ENCODE measurements around the gene MILR1. TPM values are rescaled to one million over a fixed set of nuclear protein-coding genes. Genes with fewer than 3 reads are reported as not detected.

The MILR1 gene
- total RNA-seq, 2 experiments from 2014 or later = 0.82 TPM; not detected in 1

DNA sequence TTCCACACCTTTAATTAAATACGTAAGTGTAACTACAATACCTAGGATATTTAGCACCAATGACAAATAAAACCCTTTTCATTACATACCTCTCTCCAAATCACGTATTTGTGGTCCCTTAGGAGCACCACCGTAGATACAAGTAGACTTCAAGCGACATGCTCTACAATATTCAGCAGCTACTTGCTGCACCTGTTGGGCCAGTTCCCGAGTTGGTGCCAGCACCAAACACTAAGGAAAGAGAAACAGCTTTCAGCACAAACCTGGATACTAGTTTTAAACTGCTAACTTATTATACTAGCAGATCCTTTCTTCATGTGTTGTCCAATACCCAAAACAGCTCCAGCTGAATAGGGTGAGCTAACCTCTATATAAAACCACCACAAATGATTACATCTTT, 54.4 kb downstream of the MILR1 start:
- Mint-ChIP-seq H3K27me3 (peaks cover 2% of the 10 kb centered on the region), H3K4me1 (peaks cover 71% of the 10 kb centered on the region), H3K36me3 (peaks cover 72% of the 10 kb centered on the region), H3K27ac (no peak overlapping the region), H3K9me3 (ENCODE audit: low read depth) (no peaks in the 10 kb centered on the region), H3K4me3 (no peak overlapping the region)
- CTCF ChIA-PET = interaction anchor here (0.6 to 7.2 kb wide), 4 partner anchors 12 to 112 kb away, joined by 3 to 68 read pairs (median 4); no protein-coding TSS in a partner anchor
- DNase-seq (no peak), ATAC-seq (no peak)

- Mint-ChIP-seq H3K27me3 (peaks cover 2% of the 10 kb centered on the region), H3K27ac (peak overlapping the region; percentile 100), H3K4me1 (peaks cover 70% of the 10 kb centered on the region), H3K9me3 (ENCODE audit: low read depth) (no peaks in the 10 kb centered on the region), H3K36me3 (peaks cover 71% of the 10 kb centered on the region), H3K4me3 (peak overlapping the region; percentile 100)
- CTCF ChIA-PET = interaction anchor here (0.6 to 7.2 kb wide), 5 partner anchors 8 to 112 kb away, joined by 3 to 68 read pairs (median 11); partner anchors contain the start of gene POLG2
- ATAC-seq = no peak
- DNase-seq = no peak
Observed at GRCh38 chr17:64503821-64504768, 55.2 kb downstream of the MILR1 start.

DNA sequence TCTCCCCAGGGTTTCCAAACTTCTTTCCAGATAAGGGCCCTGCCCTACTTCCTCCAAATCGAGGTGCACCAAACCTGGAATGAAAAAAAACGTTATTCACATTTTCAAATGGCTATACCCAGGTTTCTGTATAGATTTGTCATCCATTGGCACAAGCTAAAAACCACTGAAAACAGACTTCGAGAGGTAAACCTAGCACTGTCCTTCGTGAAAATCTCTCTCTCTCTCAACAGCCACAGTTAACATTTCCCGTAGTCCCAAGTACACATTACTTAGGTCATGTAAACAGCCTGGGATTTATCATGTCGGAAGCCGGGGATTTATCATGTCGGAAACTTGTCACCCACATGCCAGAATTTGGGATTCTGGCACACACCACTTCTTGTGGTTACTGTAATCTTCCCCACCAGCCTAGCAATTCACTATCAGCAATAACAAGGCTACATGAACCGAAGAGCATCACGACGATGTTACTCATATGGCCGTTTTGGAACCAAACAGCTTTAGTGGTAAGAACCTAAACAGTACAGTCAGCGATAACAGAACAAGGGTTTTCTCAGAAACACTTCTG, 55.9 kb downstream of the MILR1 start:
- Mint-ChIP-seq H3K4me3 (peak overlapping the region; percentile 100), H3K9me3 (ENCODE audit: low read depth) (no peaks in the 10 kb centered on the region), H3K4me1 (peaks cover 67% of the 10 kb centered on the region), H3K27me3 (peaks cover 2% of the 10 kb centered on the region), H3K27ac (peak overlapping the region; percentile 100), H3K36me3 (peaks cover 68% of the 10 kb centered on the region)
- ATAC-seq = no peak
- CTCF ChIA-PET = interaction anchor here (1.0 to 7.2 kb wide), 8 partner anchors 8 to 481 kb away, joined by 3 to 68 read pairs (median 5); partner anchors contain the start of gene POLG2
- DNase-seq = no peak

- DNase-seq (peak; percentile 93), ATAC-seq (peak; percentile 40)
- peak overlapping the region; percentile 100 for H3K4me3 Mint-ChIP-seq
- H3K27ac Mint-ChIP-seq = peak overlapping the region; percentile 100
- H3K4me1 Mint-ChIP-seq = peaks cover 62% of the 10 kb centered on the region
- CTCF ChIA-PET = interaction anchor here (1.0 to 7.2 kb wide), 9 partner anchors 9 to 480 kb away, joined by 3 to 68 read pairs (median 5); partner anchors contain the start of gene POLG2
- no peaks in the 10 kb centered on the region for H3K9me3 Mint-ChIP-seq (ENCODE audit: low read depth)
- peaks cover 66% of the 10 kb centered on the region for H3K36me3 Mint-ChIP-seq
- H3K27me3 Mint-ChIP-seq = peaks cover 2% of the 10 kb centered on the region
Observed at GRCh38 chr17:64505340-64506200, 56.7 kb downstream of the MILR1 start.

- H3K4me1 Mint-ChIP-seq = peaks cover 57% of the 10 kb centered on the region
Observed at GRCh38 chr17:64506201-64506575, 57.3 kb downstream of the MILR1 start, which contains the start of gene DDX5. TSS of gene DDX5 (minus strand) at chr17:64506289. CDS start at chr17:64506119, 170 bp downstream.

DNA sequence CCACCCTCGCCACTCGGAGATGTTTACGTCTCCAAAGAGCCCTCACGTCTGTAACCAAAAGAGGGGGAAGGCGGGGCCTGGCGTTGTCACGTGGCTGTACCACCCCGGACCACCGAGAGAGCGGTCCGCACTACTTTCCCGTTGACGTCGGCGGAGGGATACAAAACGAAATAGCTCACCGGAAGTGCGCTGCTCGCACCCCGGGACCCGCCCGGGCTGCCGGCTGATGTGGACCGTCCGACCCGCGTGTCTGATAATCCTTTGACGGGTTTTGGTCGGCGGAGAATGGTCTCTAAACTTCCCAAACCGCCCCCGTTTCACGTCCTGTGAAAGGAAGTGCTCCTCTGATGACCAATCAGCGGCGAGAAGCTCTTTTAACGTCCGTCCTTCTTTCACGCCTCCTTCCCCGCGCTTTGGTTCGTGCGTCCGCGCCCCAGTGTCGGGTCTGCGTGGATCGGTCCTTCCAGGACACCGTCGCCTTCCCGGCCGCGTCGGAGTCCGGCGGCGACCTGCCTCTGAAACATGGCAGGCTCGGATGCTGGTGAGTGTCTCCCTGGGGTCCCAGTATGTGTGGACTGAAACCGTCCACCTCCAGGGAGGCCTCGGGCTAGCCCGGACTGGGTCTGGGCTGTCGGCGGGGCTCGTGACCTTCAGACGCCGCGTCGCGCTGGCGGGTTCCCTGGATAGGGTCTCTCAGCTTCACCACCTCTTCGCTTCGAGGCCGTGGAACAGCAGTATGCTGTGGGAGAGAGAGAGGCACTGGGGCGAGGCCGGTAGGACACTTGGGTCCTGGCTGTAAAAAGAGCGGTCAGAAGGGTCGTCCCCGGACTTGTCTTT, 57.9 kb downstream of the MILR1 start, which contains the start of gene CEP95:
Gene CEP95 (plus strand): TSS at position 402 of the 837 bp plus-strand sequence. CDS start 121 bp downstream, at position 523.
- peaks cover 52% of the 10 kb centered on the region for H3K4me1 Mint-ChIP-seq
- DNase-seq = peak; percentile 98
- peak; percentile 72 for ATAC-seq
- H3K9me3 Mint-ChIP-seq (ENCODE audit: low read depth) = no peaks in the 10 kb centered on the region
- peaks cover 2% of the 10 kb centered on the region for H3K27me3 Mint-ChIP-seq
- H3K27ac Mint-ChIP-seq = peak within 1 kb of the TSS; percentile 100
- H3K36me3 Mint-ChIP-seq = peaks cover 63% of the 10 kb centered on the region
- CTCF ChIA-PET = interaction anchor here (0.9 to 7.2 kb wide), 9 partner anchors 8 to 432 kb away, joined by 3 to 68 read pairs (median 6); partner anchors contain the start of gene POLG2
- peak within 1 kb of the TSS; percentile 100 for H3K4me3 Mint-ChIP-seq

More at GRCh38 chr17:64506201-64506575, 57.3 kb downstream of the MILR1 start, which contains the start of gene DDX5:
- Mint-ChIP-seq H3K27me3 (peaks cover 2% of the 10 kb centered on the region), H3K36me3 (peaks cover 64% of the 10 kb centered on the region), H3K4me3 (peak within 1 kb of the TSS; percentile 100), H3K9me3 (ENCODE audit: low read depth) (no peaks in the 10 kb centered on the region), H3K27ac (peak within 1 kb of the TSS; percentile 100)
- peak; percentile 64 for ATAC-seq
- CTCF ChIA-PET = interaction anchor here (0.9 to 7.2 kb wide), 7 partner anchors 7 to 144 kb away, joined by 5 to 68 read pairs (median 15); partner anchors contain the start of gene POLG2
- peak; percentile 98 for DNase-seq

- Mint-ChIP-seq H3K4me1 (peaks cover 48% of the 10 kb centered on the region), H3K4me3 (peak overlapping the region; percentile 100), H3K36me3 (peaks cover 59% of the 10 kb centered on the region), H3K9me3 (ENCODE audit: low read depth) (no peaks in the 10 kb centered on the region), H3K27me3 (peaks cover 2% of the 10 kb centered on the region), H3K27ac (peak overlapping the region; percentile 100)
- CTCF ChIA-PET = interaction anchor here (0.7 to 7.2 kb wide), 13 partner anchors 9 to 431 kb away, joined by 3 to 68 read pairs (median 5); partner anchors contain the start of gene POLG2
- DNase-seq (peak; percentile 62), ATAC-seq (peak; percentile 25)
Observed at GRCh38 chr17:64507413-64507782, 58.5 kb downstream of the MILR1 start.

- peaks cover 2% of the 10 kb centered on the region for H3K27me3 Mint-ChIP-seq
- H3K36me3 Mint-ChIP-seq = peaks cover 52% of the 10 kb centered on the region
- H3K4me1 Mint-ChIP-seq = peaks cover 37% of the 10 kb centered on the region
- no peaks in the 10 kb centered on the region for H3K9me3 Mint-ChIP-seq (ENCODE audit: low read depth)
- CTCF ChIA-PET = interaction anchor here (1.1 to 1.3 kb wide), 2 partner anchors 17 to 89 kb away, joined by 3 to 5 read pairs; no protein-coding TSS in a partner anchor
- peak overlapping the region; percentile 100 for H3K4me3 Mint-ChIP-seq
- DNase-seq (no peak), ATAC-seq (no peak)
- no peak overlapping the region for H3K27ac Mint-ChIP-seq
Observed at GRCh38 chr17:64508683-64509082, 59.8 kb downstream of the MILR1 start.

GRCh38 chr17:64509179-64509578, 60.3 kb downstream of the MILR1 start:
- H3K36me3 Mint-ChIP-seq = peaks cover 50% of the 10 kb centered on the region
- H3K4me1 Mint-ChIP-seq = peaks cover 33% of the 10 kb centered on the region
- peak overlapping the region; percentile 38 for H3K4me3 Mint-ChIP-seq
- H3K27me3 Mint-ChIP-seq = peaks cover 2% of the 10 kb centered on the region
- H3K9me3 Mint-ChIP-seq (ENCODE audit: low read depth) = no peaks in the 10 kb centered on the region
- CTCF ChIA-PET = interaction anchor here (1.1 to 1.4 kb wide), 3 partner anchors 18 to 94 kb away, joined by 3 to 5 read pairs (median 3); no protein-coding TSS in a partner anchor
- ATAC-seq (no peak), DNase-seq (no peak)
- no peak overlapping the region for H3K27ac Mint-ChIP-seq

DNA sequence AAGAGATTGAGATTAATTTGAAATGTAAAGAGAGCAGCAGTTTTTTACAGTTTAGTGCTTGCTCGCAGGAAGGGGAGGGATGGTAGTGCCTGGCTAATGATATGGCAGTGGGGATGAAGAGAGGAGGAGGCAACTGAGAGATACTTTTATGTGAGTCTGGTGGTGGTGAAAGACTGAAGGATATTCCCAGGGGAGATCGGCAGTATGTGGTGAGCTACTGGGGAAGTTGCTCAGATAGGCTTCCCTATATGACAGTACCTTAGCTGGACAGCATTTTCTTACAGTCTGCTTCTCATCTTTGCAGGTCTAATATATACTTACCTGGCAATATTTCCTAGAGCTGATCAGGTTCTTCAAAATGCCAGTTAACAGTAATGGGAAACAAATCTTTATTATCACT, 66.5 kb downstream of the MILR1 start:
- Mint-ChIP-seq H3K27ac (peak overlapping the region; percentile 14), H3K9me3 (ENCODE audit: low read depth) (no peaks in the 10 kb centered on the region), H3K27me3 (no peaks in the 10 kb centered on the region), H3K36me3 (peaks cover 56% of the 10 kb centered on the region), H3K4me1 (peaks cover 10% of the 10 kb centered on the region), H3K4me3 (no peak overlapping the region)
- DNase-seq (no peak), ATAC-seq (no peak)
- CTCF ChIA-PET = interaction anchor here (0.8 to 1.4 kb wide), 5 partner anchors 18 to 97 kb away, joined by 3 to 5 read pairs (median 3); partner anchors contain the start of gene POLG2

GRCh38 chr17:64515829-64516228, 66.9 kb downstream of the MILR1 start:
- Mint-ChIP-seq H3K9me3 (ENCODE audit: low read depth) (no peaks in the 10 kb centered on the region), H3K4me3 (no peak overlapping the region), H3K27ac (peak overlapping the region; percentile 30), H3K4me1 (peaks cover 10% of the 10 kb centered on the region), H3K36me3 (peaks cover 53% of the 10 kb centered on the region), H3K27me3 (no peaks in the 10 kb centered on the region)
- no peak for ATAC-seq
- CTCF ChIA-PET = interaction anchor here (0.8 to 1.6 kb wide), 6 partner anchors 18 to 97 kb away, joined by 3 to 7 read pairs (median 4); partner anchors contain the start of gene POLG2
- no peak for DNase-seq
